Glomerular visceral epithelial cell (primary cell): Measurements from ENCODE around the gene CEP95.
A peak's percentile ranks its signal among the peaks of the same experiment; 100 is the strongest.

Experiments used
- DNase-seq: peaks from one replicate; pipeline ENCODE4 v3.0.0-alpha.2; 2016; ENCODE audit errors: extremely low spot score

Gene CEP95

GRCh38 chr17:64515829-64516228 is 9.1 kb downstream of the CEP95 start:
- DNase-seq, result no peak

- DNase-seq, result no peak
These were observed 12.8 kb downstream of the CEP95 start for GRCh38 chr17:64519601-64520000.

GRCh38 chr17:64520359-64520758 is 13.6 kb downstream of the CEP95 start:
- DNase-seq, result no peak

- no peak for DNase-seq
These were observed 21.1 kb downstream of the CEP95 start for GRCh38 chr17:64527914-64528313.

GRCh38 chr17:64529221-64529620 is 22.4 kb downstream of the CEP95 start:
- no peak for DNase-seq

GRCh38 chr17:64531955-64532371 is 25.2 kb downstream of the CEP95 start:
- DNase-seq, result no peak

GRCh38 chr17:64532409-64532808 is 25.6 kb downstream of the CEP95 start:
- no peak for DNase-seq

GRCh38 chr17:64533784-64534183 is 27.0 kb downstream of the CEP95 start:
- DNase-seq, result no peak

- DNase-seq, result peak; percentile 28
These were observed 27.4 kb downstream of the CEP95 start for GRCh38 chr17:64534187-64534586.

- DNase-seq, result no peak
These were observed 28.6 kb downstream of the CEP95 start for GRCh38 chr17:64535357-64535756.

- DNase-seq, result no peak
These were observed 30.1 kb downstream of the CEP95 start for GRCh38 chr17:64536913-64537312.

- no peak for DNase-seq
These were observed 30.7 kb downstream of the CEP95 start for GRCh38 chr17:64537488-64537887.

- no peak for DNase-seq
These were observed 31.8 kb downstream of the CEP95 start for GRCh38 chr17:64538508-64539130.

- no peak for DNase-seq
These were observed 33.5 kb downstream of the CEP95 start for GRCh38 chr17:64540118-64540776.

- DNase-seq, result no peak
These were observed 38.0 kb downstream of the CEP95 start for GRCh38 chr17:64544742-64545141.

GRCh38 chr17:64546716-64547115 is 39.9 kb downstream of the CEP95 start:
- no peak for DNase-seq

GRCh38 chr17:64547319-64547718 is 40.5 kb downstream of the CEP95 start:
- no peak for DNase-seq

GRCh38 chr17:64551461-64551860 is 44.7 kb downstream of the CEP95 start:
- DNase-seq, result no peak

- no peak for DNase-seq
These were observed 47.4 kb downstream of the CEP95 start for GRCh38 chr17:64554028-64554637.

GRCh38 chr17:64555281-64555680 is 48.5 kb downstream of the CEP95 start:
- no peak for DNase-seq

GRCh38 chr17:64564098-64564497 is 57.3 kb downstream of the CEP95 start:
- no peak for DNase-seq

GRCh38 chr17:64565563-64565962 is 58.8 kb downstream of the CEP95 start:
- DNase-seq, result peak; percentile 17

GRCh38 chr17:64571746-64572145 is 65.0 kb downstream of the CEP95 start:
- DNase-seq, result no peak
